MCF 10A (cell line): ENCODE measurements around the gene S100P. TPM values are rescaled to one million over a fixed set of nuclear protein-coding genes. Genes with fewer than 3 reads are reported as not detected.
A peak's percentile ranks its signal among the peaks of the same experiment; 100 is the strongest.
"Not testable (repeated sequence)": the region's sequence is repeated elsewhere in the genome, so short reads cannot be mapped to it uniquely, and the experiment has no call there.

Source experiments
- BruUV-seq: library from RNA; stranded (reverse); fragments of 400-500 nt; replicated peaks from 2 replicates; lab custom pipeline; 2021; lab: Mats Ljungman, UMichigan
- CTCF ChIA-PET: fragments of 300-600 bp; sonication (Branson Sonifier 250); formaldehyde crosslinking; extraction: SDS; loops from one replicate; lab custom pipeline; 2021; ENCODE audit warnings: antibody characterized with exemption, inconsistent platforms; lab: Yijun Ruan, JAX
- POLR2A ChIA-PET: fragments of 300-600, 350-650 bp; sonication (Branson Sonifier 250); formaldehyde crosslinking; extraction: SDS; loops from one replicate; lab custom pipeline; 2020; ENCODE audit warnings: antibody characterized with exemption, inconsistent platforms; lab: Yijun Ruan, JAX
- DNase-seq: peaks from one replicate; pipeline ENCODE4 v3.0.0-alpha.2; 2018; ENCODE audit not compliant: unreplicated experiment
- H3K27ac Mint-ChIP-seq: one replicate; pipeline ENCODE4 v1.8.0; 2022; ENCODE audit warnings: mild to moderate bottlenecking, low read depth, mixed read lengths; ENCODE audit not compliant: unreplicated experiment
- H3K27me3 Mint-ChIP-seq: one replicate; pipeline ENCODE4 v1.8.0; 2022; ENCODE audit warnings: mixed read lengths; ENCODE audit not compliant: insufficient read depth, unreplicated experiment
- H3K36me3 Mint-ChIP-seq: one replicate; pipeline ENCODE4 v1.8.0; 2022; ENCODE audit warnings: mild to moderate bottlenecking, moderate library complexity, mixed read lengths; ENCODE audit not compliant: insufficient read depth, unreplicated experiment
- H3K4me1 Mint-ChIP-seq: one replicate; pipeline ENCODE4 v1.8.0; 2022; ENCODE audit warnings: mixed read lengths; ENCODE audit not compliant: insufficient read depth, unreplicated experiment
- H3K4me3 Mint-ChIP-seq: one replicate; pipeline ENCODE4 v1.8.0; 2022; ENCODE audit warnings: mild to moderate bottlenecking, moderate library complexity, mixed read lengths; ENCODE audit not compliant: unreplicated experiment
- H3K9me3 Mint-ChIP-seq: one replicate; pipeline ENCODE4 v1.8.0; 2022; ENCODE audit warnings: mixed read lengths; ENCODE audit not compliant: unreplicated experiment
- CTCF ChIP-seq: fragments of 200-600 bp; IDR thresholded peaks from one replicate; pipeline ENCODE4 v1.8.0; 2022; ENCODE audit warnings: antibody characterized with exemption, mild to moderate bottlenecking; ENCODE audit not compliant: unreplicated experiment
- intact Hi-C: fragments of 100-400 bp; cut with micrococcal nuclease; formaldehyde crosslinking; loops from 2 replicates; pipeline ENCODE4 v1.14.1; 2022
- total RNA-seq: library from RNA; stranded (reverse); gene quantifications from 2 replicates; pipeline ENCODE4 v1.2.3, GENCODE V29; 2022

The S100P gene
- total RNA-seq, 1 experiment from 2014 or later: 55.6 TPM

GRCh38 chr4:6723851-6724250 lies 30.2 kb downstream of the S100P start:
- H3K27ac Mint-ChIP-seq: no peak overlapping the region
- no peaks in the 10 kb centered on the region for H3K9me3 Mint-ChIP-seq
- no peak for DNase-seq
- no peak overlapping the region for H3K4me3 Mint-ChIP-seq
- H3K36me3 Mint-ChIP-seq: no peaks in the 10 kb centered on the region
- intact Hi-C loops: loop anchor here (5.0 kb wide), 1 partner anchor 58 kb away; the partner anchor contains the start of gene KIAA0232
- no TSS peak for BruUV-seq
- ChIA-PET POLR2A (interaction anchor here (1.2 kb wide), 1 partner anchor 140 kb away, joined by 3 read pairs; no protein-coding TSS in a partner anchor), CTCF (interaction anchor here (0.6 to 11.2 kb wide), 3 partner anchors 49 to 162 kb away, joined by 4 to 208 read pairs (median 5); no protein-coding TSS in a partner anchor)
- no peaks in the 10 kb centered on the region for H3K27me3 Mint-ChIP-seq
- no peak for TF ChIP-seq CTCF
- peaks cover 11% of the 10 kb centered on the region for H3K4me1 Mint-ChIP-seq

GRCh38 chr4:6724421-6725111 lies 30.9 kb downstream of the S100P start:
- no TSS peak for BruUV-seq
- no peaks in the 10 kb centered on the region for H3K27me3 Mint-ChIP-seq
- H3K27ac Mint-ChIP-seq: peak overlapping the region; percentile 61
- no peak overlapping the region for H3K4me3 Mint-ChIP-seq
- H3K9me3 Mint-ChIP-seq: no peaks in the 10 kb centered on the region
- H3K36me3 Mint-ChIP-seq: no peaks in the 10 kb centered on the region
- H3K4me1 Mint-ChIP-seq: peaks cover 7% of the 10 kb centered on the region
- ChIA-PET POLR2A (interaction anchor here (1.2 kb wide), 1 partner anchor 140 kb away, joined by 3 read pairs; no protein-coding TSS in a partner anchor), CTCF (interaction anchor here (0.6 to 11.2 kb wide), 3 partner anchors 50 to 161 kb away, joined by 4 to 208 read pairs (median 5); no protein-coding TSS in a partner anchor)
- DNase-seq: no peak
- no peak for TF ChIP-seq CTCF
- intact Hi-C loops: loop anchor here (5.0 kb wide), 1 partner anchor 58 kb away; the partner anchor contains the start of gene KIAA0232

GRCh38 chr4:6725427-6725961 lies 31.8 kb downstream of the S100P start:
- DNase-seq, BruUV-seq, POLR2A ChIA-PET, H3K4me3 Mint-ChIP-seq, H3K27ac Mint-ChIP-seq, H3K27me3 Mint-ChIP-seq, H3K36me3 Mint-ChIP-seq, intact Hi-C loops, H3K9me3 Mint-ChIP-seq, H3K4me1 Mint-ChIP-seq: not testable (repeated sequence)
- CTCF ChIA-PET: interaction anchor here (11.2 kb wide), 1 partner anchor 150 kb away, joined by 208 read pairs; no protein-coding TSS in a partner anchor

- H3K4me1 Mint-ChIP-seq: peaks cover under 1% of the 10 kb centered on the region
- ChIA-PET POLR2A (no interaction called here), CTCF (interaction anchor here (0.8 to 1.8 kb wide), 2 partner anchors 135 to 146 kb away, joined by 3 to 11 read pairs; no protein-coding TSS in a partner anchor)
- no peak overlapping the region for H3K4me3 Mint-ChIP-seq
- DNase-seq: no peak
- H3K9me3 Mint-ChIP-seq: no peaks in the 10 kb centered on the region
- intact Hi-C loops: no loop called here
- no peaks in the 10 kb centered on the region for H3K36me3 Mint-ChIP-seq
- H3K27me3 Mint-ChIP-seq: no peaks in the 10 kb centered on the region
- no TSS peak for BruUV-seq
- no peak for TF ChIP-seq CTCF
- no peak overlapping the region for H3K27ac Mint-ChIP-seq
Observed at GRCh38 chr4:6727081-6727942, 33.6 kb downstream of the S100P start.
